ENCODE measurements around the gene ISCA2.

The ISCA2 gene

GRCh38 chr14:74507085-74507484 lies 13.5 kb downstream of the ISCA2 start:
- Mint-ChIP-seq H3K4me1 (peaks cover 26% of the 10 kb centered on the region), H3K27ac (no peak overlapping the region), H3K4me3 (no peak overlapping the region), H3K9me3 (no peaks in the 10 kb centered on the region), H3K27me3 (ENCODE audit: low read depth, poor library complexity) (peaks cover 3% of the 10 kb centered on the region), H3K36me3 (ENCODE audit: low read depth) (no peaks in the 10 kb centered on the region)
- DNase-seq = no peak
- no peak for TF ChIP-seq CTCF (IDR thresholded peaks at IDR 0.05)

DNA sequence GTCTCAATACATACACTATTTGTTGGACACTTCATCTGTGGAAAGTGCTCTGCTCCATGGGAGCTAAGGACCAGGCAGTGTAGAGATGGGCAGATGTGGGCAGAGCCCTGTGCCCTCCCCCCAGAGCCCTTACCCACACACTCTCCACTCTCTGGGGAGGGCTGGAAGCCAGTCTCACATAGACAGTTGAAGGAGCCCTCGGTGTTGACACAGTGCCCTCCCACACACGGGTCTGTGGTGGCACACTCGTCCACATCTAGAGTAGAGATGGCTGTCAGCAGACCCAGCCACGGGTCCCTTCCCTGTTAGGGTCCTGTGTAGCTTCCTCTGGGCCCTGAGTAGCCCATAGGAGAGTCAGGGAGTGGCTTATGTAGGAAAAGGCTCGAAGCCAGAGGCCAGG lies 14.3 kb downstream of the ISCA2 start:
- TF ChIP-seq CTCF (IDR thresholded peaks at IDR 0.05) = no peak
- Mint-ChIP-seq H3K4me3 (no peak overlapping the region), H3K9me3 (no peaks in the 10 kb centered on the region), H3K36me3 (ENCODE audit: low read depth) (no peaks in the 10 kb centered on the region), H3K27me3 (ENCODE audit: low read depth, poor library complexity) (peaks cover 6% of the 10 kb centered on the region), H3K4me1 (peaks cover 26% of the 10 kb centered on the region), H3K27ac (no peak overlapping the region)
- no peak for DNase-seq

GRCh38 chr14:74508292-74508731 lies 14.7 kb downstream of the ISCA2 start:
- H3K36me3 Mint-ChIP-seq (ENCODE audit: low read depth) = no peaks in the 10 kb centered on the region
- H3K27me3 Mint-ChIP-seq (ENCODE audit: low read depth, poor library complexity) = peaks cover 8% of the 10 kb centered on the region
- peak; percentile 44 for TF ChIP-seq CTCF (IDR thresholded peaks at IDR 0.05)
- H3K4me3 Mint-ChIP-seq = no peak overlapping the region
- no peaks in the 10 kb centered on the region for H3K9me3 Mint-ChIP-seq
- DNase-seq = peak; percentile 39
- no peak overlapping the region for H3K27ac Mint-ChIP-seq
- H3K4me1 Mint-ChIP-seq = peaks cover 26% of the 10 kb centered on the region

DNA sequence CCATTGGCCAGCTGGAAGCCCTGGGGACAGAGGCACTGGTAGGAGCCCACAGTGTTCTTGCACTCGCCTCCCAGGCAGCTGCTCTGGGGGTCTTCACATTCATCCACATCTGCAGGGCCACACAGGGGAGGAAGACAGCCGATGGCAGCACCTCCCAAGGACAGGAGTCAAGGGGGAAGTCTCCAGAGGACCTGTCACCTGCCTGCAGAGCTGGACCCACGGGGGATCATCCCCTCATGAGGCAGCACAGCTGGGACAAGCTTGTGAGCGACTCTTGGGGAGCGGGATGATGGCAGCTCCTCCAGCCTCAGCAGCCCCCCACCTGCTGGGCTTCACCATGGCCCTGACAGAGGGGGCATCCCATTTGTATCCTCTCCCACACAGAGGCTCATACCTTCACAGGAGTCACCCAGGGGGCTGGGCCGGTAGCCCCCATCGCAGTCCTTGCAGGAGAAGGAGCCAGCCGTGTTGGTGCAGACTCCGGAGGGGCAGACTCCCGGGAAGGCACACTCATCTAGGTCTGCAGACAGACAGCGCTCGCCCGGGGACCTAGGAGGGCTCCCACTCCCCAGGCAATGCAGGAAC lies 15.4 kb downstream of the ISCA2 start:
- H3K36me3 Mint-ChIP-seq (ENCODE audit: low read depth) = no peaks in the 10 kb centered on the region

DNA sequence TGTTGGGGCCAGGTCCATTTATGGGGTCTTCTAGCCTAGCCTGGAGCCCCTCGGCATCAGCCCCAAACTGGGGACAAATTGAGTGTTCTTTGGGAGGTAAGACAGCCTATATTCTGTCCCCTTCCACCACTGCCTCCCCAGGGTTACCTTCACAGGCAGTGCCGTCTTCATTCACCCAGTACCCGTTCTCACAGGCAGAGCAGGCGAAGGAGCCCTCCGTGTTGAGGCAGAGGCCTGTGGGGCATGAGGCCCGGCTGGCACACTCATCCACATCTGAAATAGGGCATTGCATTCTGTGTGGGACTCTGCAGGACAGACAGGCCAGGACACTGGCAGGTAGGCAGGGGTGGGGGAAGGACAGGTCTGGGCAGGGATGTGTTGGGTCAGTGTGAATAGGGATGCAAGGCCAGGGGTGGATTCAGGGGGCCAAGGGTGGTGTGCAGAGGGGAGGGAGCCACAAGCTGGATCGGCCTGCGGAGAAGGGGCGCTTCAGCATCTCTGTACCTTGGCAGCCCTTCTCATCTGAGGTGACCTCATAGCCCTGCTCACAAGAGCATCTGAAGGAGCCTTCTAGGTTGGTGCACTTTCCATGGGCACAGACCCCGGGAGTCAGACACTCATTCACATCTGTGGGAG lies 16.1 kb downstream of the ISCA2 start:
- no peaks in the 10 kb centered on the region for H3K9me3 Mint-ChIP-seq
- TF ChIP-seq CTCF (IDR thresholded peaks at IDR 0.05) = no peak
- DNase-seq = no peak
- peaks cover 37% of the 10 kb centered on the region for H3K4me1 Mint-ChIP-seq
- H3K27me3 Mint-ChIP-seq (ENCODE audit: low read depth, poor library complexity) = peaks cover 11% of the 10 kb centered on the region
- peak overlapping the region; percentile 84 for H3K27ac Mint-ChIP-seq
- H3K36me3 Mint-ChIP-seq (ENCODE audit: low read depth) = no peaks in the 10 kb centered on the region
- H3K4me3 Mint-ChIP-seq = no peak overlapping the region

More for the DNA sequence above, 15.4 kb downstream of the ISCA2 start:
- peaks cover 8% of the 10 kb centered on the region for H3K27me3 Mint-ChIP-seq (ENCODE audit: low read depth, poor library complexity)
- H3K9me3 Mint-ChIP-seq = no peaks in the 10 kb centered on the region
- H3K27ac Mint-ChIP-seq = no peak overlapping the region
- no peak for TF ChIP-seq CTCF (IDR thresholded peaks at IDR 0.05)
- H3K4me1 Mint-ChIP-seq = peaks cover 29% of the 10 kb centered on the region
- H3K4me3 Mint-ChIP-seq = no peak overlapping the region
- no peak for DNase-seq

Measured in nephron progenitor cell (in vitro differentiated cells).